DND-41 (cell line): ENCODE measurements around the gene FAP.

Source experiments
- ATAC-seq: fragments of 200-7000 bp; cut with Tn5 transposase; 3 replicates; pipeline ENCODE4 v1.9.1; 2021; ENCODE audit warnings: low read depth; ENCODE audit not compliant: insufficient read depth
- DNase-seq: peaks from one replicate; pipeline ENCODE4 v3.0.0-alpha.2; 2020
- H2AFZ ChIP-seq: 2 replicates; pipeline ENCODE4 v1.6.0; 2012; ENCODE audit warnings: low read depth, low read length
- H3K27ac ChIP-seq: 2 replicates; pipeline ENCODE4 v1.5.1; 2012; ENCODE audit warnings: low read length, inconsistent platforms
- H3K27me3 ChIP-seq: fragments of 200-600 bp; sonication (generic); 2 replicates; pipeline ENCODE4 v1.6.0; 2012; ENCODE audit warnings: low read length, mild to moderate bottlenecking, inconsistent platforms; ENCODE audit not compliant: insufficient read depth, poor library complexity
- H3K36me3 ChIP-seq: 2 replicates; pipeline ENCODE4 v1.5.1; 2012; ENCODE audit warnings: low read length, inconsistent platforms; ENCODE audit not compliant: insufficient read depth
- H3K4me1 ChIP-seq: 2 replicates; pipeline ENCODE4 v1.5.1; 2012; ENCODE audit warnings: mild to moderate bottlenecking, low read length; ENCODE audit not compliant: insufficient read depth
- H3K4me2 ChIP-seq: 2 replicates; pipeline ENCODE4 v1.6.0; 2012; ENCODE audit warnings: mild to moderate bottlenecking, moderate library complexity, low read length, inconsistent platforms; ENCODE audit not compliant: insufficient read depth
- H3K4me3 ChIP-seq, 2 experiments: fragments of 200-600 bp in 1 of 2; shearing (Covaris generic) in 1 of 2; 2 replicates each; pipeline ENCODE4 v1.5.1; 2012 to 2016; ENCODE audit warnings: inconsistent platforms in 2 of 2, low read length in 2 of 2, mild to moderate bottlenecking in 2 of 2, low read depth in 1 of 2, moderate library complexity in 1 of 2
- H3K79me2 ChIP-seq: 2 replicates; pipeline ENCODE4 v1.6.0; 2012; ENCODE audit warnings: low read length, inconsistent platforms; ENCODE audit not compliant: insufficient read depth
- H3K9ac ChIP-seq: 2 replicates; pipeline ENCODE4 v1.6.0; 2012; ENCODE audit warnings: low read depth, mild to moderate bottlenecking, inconsistent platforms, low read length, moderate library complexity
- H3K9me3 ChIP-seq: 2 replicates; pipeline ENCODE4 v1.5.1; 2012; ENCODE audit warnings: low read length, moderate library complexity, mild to moderate bottlenecking, inconsistent platforms; ENCODE audit not compliant: insufficient read depth, severe bottlenecking
- H4K20me1 ChIP-seq: 2 replicates; pipeline ENCODE4 v1.6.0; 2012; ENCODE audit warnings: low read length; ENCODE audit not compliant: insufficient read depth
- CTCF ChIP-seq: IDR thresholded peaks from 2 replicates; pipeline ENCODE4 v1.5.1; 2012; ENCODE audit warnings: borderline replicate concordance, low read length, moderate library complexity, mild to moderate bottlenecking; ENCODE audit not compliant: poor library complexity, severe bottlenecking; ENCODE audit errors: extremely low read depth
- EZH2 ChIP-seq: IDR thresholded peaks from 3 replicates; pipeline ENCODE4 v1.6.1; 2012; ENCODE audit warnings: borderline replicate concordance, low read depth, mild to moderate bottlenecking, moderate library complexity, low read length, inconsistent platforms; ENCODE audit not compliant: severe bottlenecking

The FAP gene

GRCh38 chr2:162185541-162186232 is 57.6 kb downstream of the FAP start:
- Histone ChIP-seq H3K4me1 (peaks cover 8% of the 10 kb centered on the region; the same call in 1 of the 2 replicates), H4K20me1 (no peaks in the 10 kb centered on the region), H3K36me3 (no peaks in the 10 kb centered on the region), H3K79me2 (no peaks in the 10 kb centered on the region), H2AFZ (no peak overlapping the region), H3K27me3 (no peaks in the 10 kb centered on the region), H3K9ac (no peak overlapping the region), H3K27ac (no peak overlapping the region), H3K9me3 (no peaks in the 10 kb centered on the region), H3K4me3 (no peak overlapping the region), H3K4me2 (no peak overlapping the region)
- TF ChIP-seq EZH2 (no peak), CTCF (no peak)
- no peak for DNase-seq
- ATAC-seq, result no peak

GRCh38 chr2:162184821-162185450 is 58.3 kb downstream of the FAP start:
- no peak overlapping the region for H3K9ac ChIP-seq
- no peak for DNase-seq
- no peaks in the 10 kb centered on the region for H3K79me2 ChIP-seq
- H3K27me3 ChIP-seq, result no peaks in the 10 kb centered on the region
- H3K9me3 ChIP-seq, result no peaks in the 10 kb centered on the region
- H3K27ac ChIP-seq, result no peak overlapping the region
- no peak overlapping the region for H3K4me3 ChIP-seq
- H4K20me1 ChIP-seq, result no peaks in the 10 kb centered on the region
- H2AFZ ChIP-seq, result no peak overlapping the region
- no peak for ATAC-seq
- peaks cover 8% of the 10 kb centered on the region; the same call in 1 of the 2 replicates for H3K4me1 ChIP-seq
- H3K36me3 ChIP-seq, result no peaks in the 10 kb centered on the region
- H3K4me2 ChIP-seq, result no peak overlapping the region
- TF ChIP-seq CTCF (no peak), EZH2 (no peak)

- no peak overlapping the region for H3K9ac ChIP-seq
- H3K9me3 ChIP-seq, result no peaks in the 10 kb centered on the region
- H3K4me1 ChIP-seq, result peaks cover 8% of the 10 kb centered on the region; the same call in 1 of the 2 replicates
- DNase-seq (no peak), ATAC-seq (no peak)
- no peaks in the 10 kb centered on the region for H3K36me3 ChIP-seq
- no peaks in the 10 kb centered on the region for H4K20me1 ChIP-seq
- no peak overlapping the region for H3K4me2 ChIP-seq
- TF ChIP-seq CTCF, result no peak
- TF ChIP-seq EZH2, result no peak
- H3K4me3 ChIP-seq, result no peak overlapping the region
- H2AFZ ChIP-seq, result no peak overlapping the region
- H3K27me3 ChIP-seq, result no peaks in the 10 kb centered on the region
- H3K27ac ChIP-seq, result no peak overlapping the region
- no peaks in the 10 kb centered on the region for H3K79me2 ChIP-seq
Observed at GRCh38 chr2:162184359-162184758, 58.9 kb downstream of the FAP start.
